Measurements from ENCODE around the gene PRM2.
A peak's percentile ranks its signal among the peaks of the same experiment; 100 is the strongest.
"Not testable (repeated sequence)": the region's sequence is repeated elsewhere in the genome, so short reads cannot be mapped to it uniquely, and the experiment has no call there.

PRM2 gene

GRCh38 chr16:11307639-11308492, 31.6 kb upstream of the PRM2 start:
- no peak for DNase-seq

GRCh38 chr16:11306997-11307638, 30.8 kb upstream of the PRM2 start:
- no peak for DNase-seq

GRCh38 chr16:11306381-11306780, 30.1 kb upstream of the PRM2 start:
- no peak for DNase-seq

GRCh38 chr16:11303405-11304138, 27.3 kb upstream of the PRM2 start:
- DNase-seq = no peak

- DNase-seq = no peak
These were observed 26.7 kb upstream of the PRM2 start for GRCh38 chr16:11302977-11303376.

GRCh38 chr16:11301645-11302501, 25.6 kb upstream of the PRM2 start:
- DNase-seq = no peak

- no peak for DNase-seq
These were observed 24.2 kb upstream of the PRM2 start for GRCh38 chr16:11300560-11300892.

- DNase-seq = no peak
These were observed 23.7 kb upstream of the PRM2 start for GRCh38 chr16:11299865-11300559.

GRCh38 chr16:11298950-11299547, 22.8 kb upstream of the PRM2 start:
- DNase-seq = not testable (repeated sequence)

- no peak for DNase-seq
These were observed 22.0 kb upstream of the PRM2 start for GRCh38 chr16:11298143-11298900.

GRCh38 chr16:11297492-11298142, 21.3 kb upstream of the PRM2 start:
- DNase-seq = peak; percentile 56

GRCh38 chr16:11296706-11297491, 20.6 kb upstream of the PRM2 start:
- DNase-seq = no peak

- DNase-seq = no peak
These were observed 20.0 kb upstream of the PRM2 start for GRCh38 chr16:11296351-11296705.

- no peak for DNase-seq
These were observed 19.4 kb upstream of the PRM2 start for GRCh38 chr16:11295672-11296071.

GRCh38 chr16:11292076-11292748, 15.9 kb upstream of the PRM2 start:
- no peak for DNase-seq

- DNase-seq = no peak
These were observed 14.9 kb upstream of the PRM2 start for GRCh38 chr16:11291091-11291703.

- DNase-seq = no peak
These were observed 14.0 kb upstream of the PRM2 start for GRCh38 chr16:11290102-11290893.

- DNase-seq = not testable (repeated sequence)
These were observed 13.4 kb upstream of the PRM2 start for GRCh38 chr16:11289696-11290095.
